Stomach (tissue), 9 donors: ENCODE measurements around the gene ITGA7. TPM values are rescaled to one million over a fixed set of nuclear protein-coding genes. Genes with fewer than 3 reads are reported as not detected.

ENCODE experiments used
- DNase-seq, 2 donors: peaks; one replicate each; pipeline versions ENCODE4 v3.0.0 to v3.0.0-alpha.2; 2013 to 2019
- H3K27ac ChIP-seq, 5 donors: fragments of 200-600 bp in 4 of 5; sonication (generic) in 4 of 5; one replicate each; pipeline ENCODE4 v1.5.1; 2013 to 2019; ENCODE audit warnings: mild to moderate bottlenecking in 1 of 5, moderate library complexity in 1 of 5
- H3K27me3 ChIP-seq, 3 donors: fragments of 200-600 bp; sonication (generic); one replicate each; pipeline ENCODE4 v1.5.1; 2017 to 2019; ENCODE audit warnings: mixed run types in 1 of 3
- H3K36me3 ChIP-seq, 4 donors: fragments of 200-600 bp; sonication (generic); 1 replicate in 3 of 4; 2 replicates in 1 of 4; pipeline ENCODE4 v1.5.1; 2016 to 2019
- H3K4me1 ChIP-seq, 4 donors: fragments of 200-600 bp; sonication (generic); one replicate each; pipeline ENCODE4 v1.5.1; 2016 to 2019
- H3K4me3 ChIP-seq, 4 donors: fragments of 200-600 bp; sonication (generic) in 3 of 4; one replicate each; pipeline ENCODE4 v1.5.1; 2016 to 2019; ENCODE audit warnings: mild to moderate bottlenecking in 1 of 4
- H3K9me3 ChIP-seq, 4 donors: fragments of 200-600 bp; sonication (generic); one replicate each; pipeline ENCODE4 v1.5.1; 2016 to 2019
- EP300 ChIP-seq: sonication (generic); formaldehyde crosslinking; IDR thresholded peaks from one replicate; pipeline ENCODE4 v1.6.1; 2017; ENCODE audit warnings: antibody characterized with exemption
- POLR2A ChIP-seq, 4 donors: fragments of 450-650 bp; IDR thresholded peaks; one replicate each; pipeline ENCODE4 v1.6.1; 2016; ENCODE audit warnings: antibody characterized with exemption in 4 of 4, control low read depth in 2 of 4, mild to moderate bottlenecking in 1 of 4, moderate library complexity in 1 of 4
- POLR2AphosphoS5 ChIP-seq, 3 donors: sonication (generic); formaldehyde crosslinking; IDR thresholded peaks; one replicate each; pipeline ENCODE4 v1.6.1; 2016; ENCODE audit warnings: antibody characterized with exemption in 3 of 3
- WGBS, 5 donors: extraction: QIAGEN DNeasy Blood & Tissue Kit in 3 of 5; methylation state at CpG; one replicate each; pipeline versions ENCODE4 v1.1.5 to v1.1.7; 2013 to 2018; 5-methylcytosine and 5-hydroxymethylcytosine counted together
- intact Hi-C: fragments of 100-400 bp; cut with DNase I; formaldehyde crosslinking; loops from one replicate; pipeline ENCODE4 v1.15.1; 2023; ENCODE audit warnings: low total_unique reads
- polyA plus RNA-seq, 3 donors: library from polyadenylated mRNA; stranded (reverse); fragments of 200-250 nt; gene quantifications; one replicate each; pipeline ENCODE4 v1.2.3, GENCODE V29; 2013
- total RNA-seq, 5 donors: library from RNA; depleted of rRNA; stranded (reverse); fragments of >200 nt; gene quantifications; one replicate each; pipeline versions ENCODE4 v1.1.0 to v1.2.3, GENCODE V29; 2014 to 2016
- TF ChIP-seq, protein P1 (sequence below), 7 experiments: fragments of 450-650 bp in 4 of 7; fragments of 200-600 bp in 3 of 7; sonication (generic) in 3 of 7; IDR thresholded peaks; one replicate each; pipeline ENCODE4 v1.5.1; 2016 to 2019; ENCODE audit warnings: antibody characterized with exemption in 7 of 7, control low read depth in 2 of 7, mild to moderate bottlenecking in 1 of 7
- donor health status: healthy with polysubstance abuse.
- donor health status: Bipolar disorder and iron deficiency.
- donor health status: healthy.

The ITGA7 gene
- total and polyA plus RNA-seq, 8 donors, result 3.5 to 188 (median 46.3) TPM

DNA sequence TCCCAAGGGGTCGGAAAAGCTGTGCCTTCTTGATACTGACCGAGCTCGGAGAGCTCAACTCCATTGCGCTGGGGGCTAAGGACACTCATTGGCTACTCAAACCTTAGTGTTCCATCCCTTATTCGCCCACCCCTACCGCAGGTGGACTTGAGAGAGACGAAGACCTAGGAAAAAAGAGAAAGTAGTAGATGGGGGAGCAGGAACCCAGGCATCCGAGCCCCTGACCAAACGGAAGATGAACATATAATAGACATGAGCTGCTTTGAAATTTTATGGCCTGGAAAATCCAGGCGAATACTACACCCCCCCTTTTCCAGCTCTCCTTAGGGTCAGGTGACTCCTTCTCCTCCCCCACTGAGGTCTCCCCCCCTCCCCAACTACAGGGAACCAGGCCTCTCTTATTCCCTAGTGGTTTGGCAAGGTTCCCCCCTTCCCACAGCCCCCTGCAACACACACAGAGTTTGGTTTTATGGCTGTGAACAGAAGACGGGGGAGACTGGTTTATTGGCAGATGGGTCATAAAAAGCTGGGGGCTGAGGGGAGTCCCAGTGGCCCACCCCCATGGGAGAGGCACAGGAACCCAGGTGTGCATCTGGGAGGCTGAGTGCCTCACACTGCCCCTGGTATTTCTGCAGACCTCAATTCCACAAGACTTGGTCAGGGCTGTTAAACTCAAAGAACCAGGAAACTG lies 36.8 kb upstream of the ITGA7 start:
- Histone ChIP-seq H3K27me3 (peaks cover 0 to 38% (median 0%) of the 10 kb centered on the region in 3 donors), H3K4me1 (peaks cover 14 to 39% (median 38%) of the 10 kb centered on the region in 4 donors), H3K36me3 (peaks cover 0 to 10% (median 6%) of the 10 kb centered on the region in 4 donors), H3K4me3 (peak overlapping the region; percentile 59 to 74 (median 61)), H3K27ac (peak overlapping the region in 3 of 5 donors; percentile 16 to 79 (median 62)), H3K9me3 (no peaks in the 10 kb centered on the region)
- WGBS, 5 donors, result 18 to 27% (median 24%) methylated on average over 11 of the region's 11 CpGs
- intact Hi-C loops, result loop anchor here (5.0 to 10.0 kb wide), 2 partner anchors 50 to 193 kb away; no protein-coding TSS in a partner anchor
- DNase-seq, result no peak
- TF ChIP-seq POLR2A (IDR thresholded peaks at IDR 0.05) (no peak), POLR2AphosphoS5 (IDR thresholded peaks at IDR 0.05) (no peak), EP300 (no peak)
- TF ChIP-seq, protein P1, sequence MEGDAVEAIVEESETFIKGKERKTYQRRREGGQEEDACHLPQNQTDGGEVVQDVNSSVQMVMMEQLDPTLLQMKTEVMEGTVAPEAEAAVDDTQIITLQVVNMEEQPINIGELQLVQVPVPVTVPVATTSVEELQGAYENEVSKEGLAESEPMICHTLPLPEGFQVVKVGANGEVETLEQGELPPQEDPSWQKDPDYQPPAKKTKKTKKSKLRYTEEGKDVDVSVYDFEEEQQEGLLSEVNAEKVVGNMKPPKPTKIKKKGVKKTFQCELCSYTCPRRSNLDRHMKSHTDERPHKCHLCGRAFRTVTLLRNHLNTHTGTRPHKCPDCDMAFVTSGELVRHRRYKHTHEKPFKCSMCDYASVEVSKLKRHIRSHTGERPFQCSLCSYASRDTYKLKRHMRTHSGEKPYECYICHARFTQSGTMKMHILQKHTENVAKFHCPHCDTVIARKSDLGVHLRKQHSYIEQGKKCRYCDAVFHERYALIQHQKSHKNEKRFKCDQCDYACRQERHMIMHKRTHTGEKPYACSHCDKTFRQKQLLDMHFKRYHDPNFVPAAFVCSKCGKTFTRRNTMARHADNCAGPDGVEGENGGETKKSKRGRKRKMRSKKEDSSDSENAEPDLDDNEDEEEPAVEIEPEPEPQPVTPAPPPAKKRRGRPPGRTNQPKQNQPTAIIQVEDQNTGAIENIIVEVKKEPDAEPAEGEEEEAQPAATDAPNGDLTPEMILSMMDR (IDR thresholded peaks at IDR 0.05), result no peak

DNA sequence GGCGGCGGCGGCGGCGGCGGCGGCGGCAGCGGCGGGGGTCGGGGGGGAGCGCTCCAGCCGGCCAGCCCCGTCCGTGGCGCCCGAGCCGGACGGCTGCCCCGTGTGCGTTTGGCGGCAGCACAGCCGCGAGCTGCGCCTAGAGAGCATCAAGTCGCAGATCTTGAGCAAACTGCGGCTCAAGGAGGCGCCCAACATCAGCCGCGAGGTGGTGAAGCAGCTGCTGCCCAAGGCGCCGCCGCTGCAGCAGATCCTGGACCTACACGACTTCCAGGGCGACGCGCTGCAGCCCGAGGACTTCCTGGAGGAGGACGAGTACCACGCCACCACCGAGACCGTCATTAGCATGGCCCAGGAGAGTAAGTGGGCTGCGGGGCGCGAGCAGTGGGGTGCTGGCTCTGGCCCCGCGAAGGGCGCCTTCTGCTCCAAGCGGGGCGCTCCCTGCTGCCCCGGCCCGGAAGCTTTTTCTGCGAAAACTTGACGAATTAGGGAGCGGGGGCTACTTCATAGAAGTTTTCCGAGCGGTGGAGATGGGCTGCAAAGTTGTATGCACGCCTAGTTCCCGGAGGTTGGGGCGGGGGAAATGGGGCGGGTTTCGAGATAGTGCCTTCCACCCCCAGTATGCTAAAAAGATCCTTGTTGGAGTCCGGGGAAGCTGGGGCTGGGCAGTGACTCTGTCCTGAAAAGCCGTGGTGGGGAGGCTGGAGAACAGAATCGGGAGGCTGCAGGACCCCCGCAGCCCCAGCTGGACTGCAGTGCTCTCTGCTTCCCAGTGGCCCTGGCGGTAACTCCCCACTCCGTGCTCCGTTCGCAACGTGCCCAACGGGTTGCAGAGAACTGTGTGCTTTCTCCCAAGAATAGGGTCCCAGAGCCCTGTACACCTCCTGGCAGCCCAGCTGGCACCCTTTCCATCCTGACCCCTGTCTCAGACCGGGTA lies 36.0 kb upstream of the ITGA7 start:
- 0 to 1% (median 1%) methylated on average over 18 to 73 of the region's 73 CpGs for WGBS, 5 donors
- no peaks in the 10 kb centered on the region for H3K9me3 ChIP-seq
- peaks cover 0 to 4% (median under 1%) of the 10 kb centered on the region in 4 donors for H3K36me3 ChIP-seq
- peaks cover 0 to 38% (median 0%) of the 10 kb centered on the region in 3 donors for H3K27me3 ChIP-seq
- DNase-seq, result peak; percentile 60 to 89
- H3K27ac ChIP-seq, result peak overlapping the region; percentile 49 to 79 (median 62)
- H3K4me1 ChIP-seq, result peaks cover 14 to 42% (median 39%) of the 10 kb centered on the region in 4 donors
- peak overlapping the region; percentile 59 to 74 (median 61) for H3K4me3 ChIP-seq
- intact Hi-C loops, result loop anchor here (5.0 to 10.0 kb wide), 2 partner anchors 51 to 194 kb away; no protein-coding TSS in a partner anchor
- TF ChIP-seq EP300 (no peak), POLR2AphosphoS5 (IDR thresholded peaks at IDR 0.05) (no peak), POLR2A (IDR thresholded peaks at IDR 0.05) (no peak)
- TF ChIP-seq, protein P1 (IDR thresholded peaks at IDR 0.05), result no peak

DNA sequence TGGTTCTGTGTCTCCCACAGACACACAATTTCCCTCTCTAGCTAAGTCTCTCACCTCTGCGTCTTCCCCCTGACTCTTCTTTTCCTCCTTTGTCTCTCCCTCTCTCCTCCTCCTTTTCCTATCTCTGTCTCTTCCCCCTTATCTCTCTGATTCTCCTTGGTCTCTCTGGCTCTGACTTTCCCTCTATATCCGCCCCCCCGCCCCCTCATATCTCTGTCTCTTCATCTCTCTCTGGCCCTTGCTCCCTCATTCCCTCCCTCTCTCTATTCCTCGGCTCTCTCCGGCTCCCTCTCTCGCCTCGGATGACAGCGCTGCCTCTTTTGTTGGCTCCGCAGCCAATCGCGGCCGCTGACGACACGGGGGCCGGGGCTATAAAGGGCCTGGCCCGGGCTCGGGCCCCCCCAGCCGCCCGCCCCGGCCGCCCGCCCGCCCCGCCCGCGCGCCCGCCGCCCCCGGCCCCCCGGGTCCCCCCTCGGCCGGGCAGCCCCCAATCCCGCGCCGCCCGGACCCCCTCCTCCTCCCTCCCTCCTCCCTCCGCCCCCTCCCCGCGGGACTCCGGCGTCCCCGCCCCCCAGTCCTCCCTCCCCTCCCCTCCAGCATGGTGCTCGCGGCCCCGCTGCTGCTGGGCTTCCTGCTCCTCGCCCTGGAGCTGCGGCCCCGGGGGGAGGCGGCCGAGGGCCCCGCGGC lies 35.2 kb upstream of the ITGA7 start, which contains the start of gene GDF11:
GDF11 (plus strand) TSS at position 404 of the 687 bp plus-strand sequence; CDS start at position 599, 195 bp downstream.
- peaks cover 20 to 50% (median 46%) of the 10 kb centered on the region in 4 donors for H3K4me1 ChIP-seq
- peak within 1 kb of the TSS; percentile 59 to 74 (median 61) for H3K4me3 ChIP-seq
- DNase-seq, result peak; percentile 75 to 94
- peak within 1 kb of the TSS; percentile 54 to 79 (median 65) for H3K27ac ChIP-seq
- peaks cover 0 to 38% (median 0%) of the 10 kb centered on the region in 3 donors for H3K27me3 ChIP-seq
- TF ChIP-seq POLR2AphosphoS5 (IDR thresholded peaks at IDR 0.05) (peak; percentile 63 to 77 (median 76)), EP300 (no peak)
- H3K9me3 ChIP-seq, result no peaks in the 10 kb centered on the region
- intact Hi-C loops, result loop anchor here (5.0 to 10.0 kb wide), 2 partner anchors 52 to 194 kb away; no protein-coding TSS in a partner anchor
- 0 to 2% (median 1%) methylated on average over 14 to 43 of the region's 53 CpGs for WGBS, 5 donors
- H3K36me3 ChIP-seq, result no peaks in the 10 kb centered on the region

DNA sequence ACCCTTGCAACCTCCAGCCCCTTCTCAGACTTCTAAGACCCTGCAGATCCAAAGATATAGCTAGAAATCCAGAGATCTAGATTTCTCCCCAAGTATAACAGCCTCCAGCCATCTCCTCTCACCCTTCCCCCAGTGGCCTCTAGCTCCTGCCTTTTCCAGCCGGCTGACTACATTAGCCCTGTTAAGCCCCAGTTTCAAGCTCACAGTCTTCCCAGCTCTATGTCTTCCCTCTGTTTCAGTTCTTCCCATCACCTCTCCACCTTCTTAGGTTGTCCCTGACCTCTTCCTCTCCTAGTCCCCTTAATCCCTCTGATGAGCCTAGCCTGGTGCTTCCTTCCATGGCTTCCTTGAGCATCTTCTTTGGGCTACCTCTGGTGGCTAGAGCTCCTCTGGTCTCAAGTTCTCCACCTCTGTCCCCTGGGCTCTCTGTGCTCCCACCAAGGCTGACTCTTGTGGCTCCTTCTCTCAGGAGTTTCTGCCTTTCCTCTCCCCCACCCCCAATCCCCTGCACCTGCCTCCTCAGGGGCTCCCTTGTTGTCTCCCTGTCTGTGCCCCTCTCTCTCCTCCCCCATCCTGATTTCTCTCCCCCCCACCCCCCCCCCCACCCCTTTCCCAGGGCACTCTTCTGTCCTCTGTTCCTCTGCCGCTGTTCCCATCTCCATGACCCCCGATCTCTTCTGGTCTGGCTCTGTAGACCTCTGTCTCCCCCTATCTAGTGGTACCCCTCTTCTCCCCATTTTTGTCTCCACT lies 34.4 kb upstream of the ITGA7 start:
- intact Hi-C loops, result loop anchor here (5.0 to 10.0 kb wide), 2 partner anchors 53 to 195 kb away; no protein-coding TSS in a partner anchor

More for the DNA sequence above, 34.4 kb upstream of the ITGA7 start:
- H3K36me3 ChIP-seq, result no peaks in the 10 kb centered on the region
- no peak for TF ChIP-seq POLR2A (IDR thresholded peaks at IDR 0.05)
- no peak for TF ChIP-seq EP300
- TF ChIP-seq, protein P1 (IDR thresholded peaks at IDR 0.05), result no peak
- TF ChIP-seq POLR2AphosphoS5 (IDR thresholded peaks at IDR 0.05), result no peak
- no peak for DNase-seq
- peaks cover 0 to 38% (median 0%) of the 10 kb centered on the region in 3 donors for H3K27me3 ChIP-seq
- 15 to 36% (median 21%) methylated on average over 2 to 3 of the region's 3 CpGs for WGBS, 5 donors
- peak overlapping the region in 3 of 4 donors; percentile 59 to 74 (median 59) for H3K4me3 ChIP-seq
- H3K4me1 ChIP-seq, result peaks cover 25 to 57% (median 52%) of the 10 kb centered on the region in 4 donors
- peak overlapping the region in 4 of 5 donors; percentile 54 to 79 (median 69) for H3K27ac ChIP-seq
- H3K9me3 ChIP-seq, result no peaks in the 10 kb centered on the region
